Measurements from ENCODE around the gene PTPRN2. TPM values are rescaled to one million over a fixed set of nuclear protein-coding genes. Genes with fewer than 3 reads are reported as not detected.

Gene PTPRN2
- total and polyA plus RNA-seq, 9 of the 15 experiments (the other 6 are each of a cell fraction or from before 2014, with no cell fraction given), result not detected

DNA sequence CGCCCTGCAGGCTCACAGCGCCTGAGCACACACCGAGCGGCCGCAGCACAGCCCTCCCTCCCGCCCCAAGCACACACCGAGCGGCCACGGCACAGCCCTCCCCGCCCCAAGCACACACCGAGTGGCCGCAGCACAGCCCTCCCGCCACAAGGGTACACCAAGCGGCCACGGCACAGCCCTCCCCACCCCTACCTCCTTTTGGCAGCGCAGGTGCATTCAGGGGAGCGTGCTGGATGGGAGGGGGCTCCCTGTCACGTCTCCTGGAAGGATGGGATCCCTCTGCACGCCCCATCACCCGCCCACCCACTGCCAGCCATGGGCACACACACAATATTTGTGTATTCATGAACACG lies 768.2 kb downstream of the PTPRN2 start:
- in situ Hi-C loops (cut with MboI), result no loop called here
- ChIA-PET CTCF (ENCODE audit: low intra/inter-chr PET ratio) (no interaction called here), POLR2A (interaction anchor here (1.2 kb wide), 1 partner anchor 12 kb away, joined by 3 read pairs; no protein-coding TSS in a partner anchor)
- FAIRE-seq (no peak), DNase-seq (ENCODE audit: extremely low read depth in 1 of 4, low spot score in 3 of 4) (no peak), ATAC-seq (no peak; the same call in 2 of the 3 replicates)
- H3K79me2 ChIP-seq (ENCODE audit: control insufficient read depth, insufficient read depth, low read length), result no peaks in the 10 kb centered on the region
- BruUV-seq (replicated peaks), result no TSS peak
- no peak overlapping the region for H3K27ac ChIP-seq (ENCODE audit: extremely low read depth, low read depth, low read length)
- intact Hi-C loops (cut with micrococcal nuclease), result no loop called here
- no peaks in the 10 kb centered on the region for H3K36me3 ChIP-seq (ENCODE audit: control insufficient read depth, insufficient read depth, low read length)
- peaks cover 0 to 8% of the 10 kb centered on the region in 2 experiments; a peak in 1 of 5 replicates for H3K4me1 ChIP-seq (replicated peaks in 1 of 2; ENCODE audit: control insufficient read depth in 2 of 2, insufficient read depth in 2 of 2, low read length in 2 of 2)
- H3K9me1 ChIP-seq (ENCODE audit: control insufficient read depth, insufficient read depth, low read length), result no peaks in the 10 kb centered on the region
- H2AFZ ChIP-seq (ENCODE audit: low read depth, low read length), result no peak overlapping the region
- peaks cover 0 to 44% of the 10 kb centered on the region in 2 experiments; a peak in 3 of 5 replicates for H3K27me3 ChIP-seq (ENCODE audit: control insufficient read depth in 2 of 2, insufficient read depth in 2 of 2, low read length in 2 of 2)
- H3K4me3 ChIP-seq, result no peak overlapping the region
- 10% methylated on average over 20 of the region's 21 CpGs for WGBS (ENCODE audit: insufficient coverage, low coverage, missing lambda C conversion rate)
- H3K9ac ChIP-seq (ENCODE audit: insufficient read depth in 1 of 2, low read depth in 2 of 2, low read length in 2 of 2), result no peak overlapping the region
- no peaks in the 10 kb centered on the region; the same call in 1 of the 2 replicates for H4K20me1 ChIP-seq (replicated peaks; ENCODE audit: control insufficient read depth, insufficient read depth, low read length)
- no peaks in the 10 kb centered on the region; the same call in 1 of the 2 replicates for H3K9me3 ChIP-seq (replicated peaks; ENCODE audit: control insufficient read depth, insufficient read depth, low read depth, low read length)
- H3K4me2 ChIP-seq (ENCODE audit: insufficient read depth, low read length), result no peak overlapping the region
- TF ChIP-seq CREB1 (IDR thresholded peaks at IDR 0.05), result no peak
- no peak for TF ChIP-seq CREB1 (CRISPR knock-in tag; IDR thresholded peaks at IDR 0.05)
- TF ChIP-seq, protein P1, sequence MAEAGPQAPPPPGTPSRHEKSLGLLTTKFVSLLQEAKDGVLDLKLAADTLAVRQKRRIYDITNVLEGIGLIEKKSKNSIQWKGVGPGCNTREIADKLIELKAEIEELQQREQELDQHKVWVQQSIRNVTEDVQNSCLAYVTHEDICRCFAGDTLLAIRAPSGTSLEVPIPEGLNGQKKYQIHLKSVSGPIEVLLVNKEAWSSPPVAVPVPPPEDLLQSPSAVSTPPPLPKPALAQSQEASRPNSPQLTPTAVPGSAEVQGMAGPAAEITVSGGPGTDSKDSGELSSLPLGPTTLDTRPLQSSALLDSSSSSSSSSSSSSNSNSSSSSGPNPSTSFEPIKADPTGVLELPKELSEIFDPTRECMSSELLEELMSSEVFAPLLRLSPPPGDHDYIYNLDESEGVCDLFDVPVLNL (CRISPR knock-in tag; IDR thresholded peaks at IDR 0.05; ENCODE audit: low read depth), result no peak
- no peak for TF ChIP-seq BRD9 (IDR thresholded peaks at IDR 0.05; ENCODE audit: low read depth, partially characterized antibody)
- TF ChIP-seq GATA2 (CRISPR knock-in tag; IDR thresholded peaks at IDR 0.05), result no peak
- TF ChIP-seq ETS2 (tag; IDR thresholded peaks at IDR 0.05; ENCODE audit: borderline replicate concordance, poor library complexity, severe bottlenecking), result no peak
- no peak for TF ChIP-seq PCBP1 (IDR thresholded peaks at IDR 0.05; ENCODE audit: low read depth, low read length, poor library complexity, severe bottlenecking)
- no peak for TF ChIP-seq ZNF75A (CRISPR knock-in tag; IDR thresholded peaks at IDR 0.05)
- TF ChIP-seq, protein P2, sequence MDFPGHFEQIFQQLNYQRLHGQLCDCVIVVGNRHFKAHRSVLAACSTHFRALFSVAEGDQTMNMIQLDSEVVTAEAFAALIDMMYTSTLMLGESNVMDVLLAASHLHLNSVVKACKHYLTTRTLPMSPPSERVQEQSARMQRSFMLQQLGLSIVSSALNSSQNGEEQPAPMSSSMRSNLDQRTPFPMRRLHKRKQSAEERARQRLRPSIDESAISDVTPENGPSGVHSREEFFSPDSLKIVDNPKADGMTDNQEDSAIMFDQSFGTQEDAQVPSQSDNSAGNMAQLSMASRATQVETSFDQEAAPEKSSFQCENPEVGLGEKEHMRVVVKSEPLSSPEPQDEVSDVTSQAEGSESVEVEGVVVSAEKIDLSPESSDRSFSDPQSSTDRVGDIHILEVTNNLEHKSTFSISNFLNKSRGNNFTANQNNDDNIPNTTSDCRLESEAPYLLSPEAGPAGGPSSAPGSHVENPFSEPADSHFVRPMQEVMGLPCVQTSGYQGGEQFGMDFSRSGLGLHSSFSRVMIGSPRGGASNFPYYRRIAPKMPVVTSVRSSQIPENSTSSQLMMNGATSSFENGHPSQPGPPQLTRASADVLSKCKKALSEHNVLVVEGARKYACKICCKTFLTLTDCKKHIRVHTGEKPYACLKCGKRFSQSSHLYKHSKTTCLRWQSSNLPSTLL (IDR thresholded peaks at IDR 0.05), result no peak
- no peak for TF ChIP-seq SMAD1 (IDR thresholded peaks at IDR 0.05; ENCODE audit: low read depth, low read length, partially characterized antibody)
- no peak for TF ChIP-seq ZFP1 (CRISPR knock-in tag; IDR thresholded peaks at IDR 0.05)
- TF ChIP-seq, protein P3, sequence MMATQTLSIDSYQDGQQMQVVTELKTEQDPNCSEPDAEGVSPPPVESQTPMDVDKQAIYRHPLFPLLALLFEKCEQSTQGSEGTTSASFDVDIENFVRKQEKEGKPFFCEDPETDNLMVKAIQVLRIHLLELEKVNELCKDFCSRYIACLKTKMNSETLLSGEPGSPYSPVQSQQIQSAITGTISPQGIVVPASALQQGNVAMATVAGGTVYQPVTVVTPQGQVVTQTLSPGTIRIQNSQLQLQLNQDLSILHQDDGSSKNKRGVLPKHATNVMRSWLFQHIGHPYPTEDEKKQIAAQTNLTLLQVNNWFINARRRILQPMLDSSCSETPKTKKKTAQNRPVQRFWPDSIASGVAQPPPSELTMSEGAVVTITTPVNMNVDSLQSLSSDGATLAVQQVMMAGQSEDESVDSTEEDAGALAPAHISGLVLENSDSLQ (IDR thresholded peaks at IDR 0.05), result no peak
- TF ChIP-seq ZNF384 (IDR thresholded peaks at IDR 0.05; ENCODE audit: low read depth, low read length), result no peak
- TF ChIP-seq, protein P4, sequence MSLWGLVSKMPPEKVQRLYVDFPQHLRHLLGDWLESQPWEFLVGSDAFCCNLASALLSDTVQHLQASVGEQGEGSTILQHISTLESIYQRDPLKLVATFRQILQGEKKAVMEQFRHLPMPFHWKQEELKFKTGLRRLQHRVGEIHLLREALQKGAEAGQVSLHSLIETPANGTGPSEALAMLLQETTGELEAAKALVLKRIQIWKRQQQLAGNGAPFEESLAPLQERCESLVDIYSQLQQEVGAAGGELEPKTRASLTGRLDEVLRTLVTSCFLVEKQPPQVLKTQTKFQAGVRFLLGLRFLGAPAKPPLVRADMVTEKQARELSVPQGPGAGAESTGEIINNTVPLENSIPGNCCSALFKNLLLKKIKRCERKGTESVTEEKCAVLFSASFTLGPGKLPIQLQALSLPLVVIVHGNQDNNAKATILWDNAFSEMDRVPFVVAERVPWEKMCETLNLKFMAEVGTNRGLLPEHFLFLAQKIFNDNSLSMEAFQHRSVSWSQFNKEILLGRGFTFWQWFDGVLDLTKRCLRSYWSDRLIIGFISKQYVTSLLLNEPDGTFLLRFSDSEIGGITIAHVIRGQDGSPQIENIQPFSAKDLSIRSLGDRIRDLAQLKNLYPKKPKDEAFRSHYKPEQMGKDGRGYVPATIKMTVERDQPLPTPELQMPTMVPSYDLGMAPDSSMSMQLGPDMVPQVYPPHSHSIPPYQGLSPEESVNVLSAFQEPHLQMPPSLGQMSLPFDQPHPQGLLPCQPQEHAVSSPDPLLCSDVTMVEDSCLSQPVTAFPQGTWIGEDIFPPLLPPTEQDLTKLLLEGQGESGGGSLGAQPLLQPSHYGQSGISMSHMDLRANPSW (CRISPR knock-in tag; IDR thresholded peaks at IDR 0.05), result no peak
- TF ChIP-seq ZNF41 (CRISPR knock-in tag; conservative IDR thresholded peaks at IDR 0.05), result no peak
- no peak for TF ChIP-seq NR2C2 (CRISPR knock-in tag; IDR thresholded peaks at IDR 0.05)
- TF ChIP-seq NR2C2 (tag; IDR thresholded peaks at IDR 0.05), result no peak
- no peak for TF ChIP-seq PTRF (tag; IDR thresholded peaks at IDR 0.05)
